ENCODE results near the gene PRDM16.

Gene PRDM16

GRCh38 chr1:3032371-3033039, 36.5 kb upstream of the PRDM16 start:
- ATAC-seq = no peak
- TF ChIP-seq ISL1 (CRISPR knock-in tag; IDR thresholded peaks at IDR 0.05) = no peak
- TF ChIP-seq ZNF565 (CRISPR knock-in tag; conservative IDR thresholded peaks at IDR 0.05; ENCODE audit: low read depth) = no peak
- TF ChIP-seq OSR1 (CRISPR knock-in tag; IDR thresholded peaks at IDR 0.05) = no peak
- no peak for TF ChIP-seq RARB (CRISPR knock-in tag; IDR thresholded peaks at IDR 0.05)
- TF ChIP-seq ZFP30 (CRISPR knock-in tag; IDR thresholded peaks at IDR 0.05) = no peak
- no peak for TF ChIP-seq ZNF8 (CRISPR knock-in tag; IDR thresholded peaks at IDR 0.05)
- no peak for TF ChIP-seq CSDC2 (CRISPR knock-in tag; IDR thresholded peaks at IDR 0.05)
- no peak for TF ChIP-seq CREB5 (CRISPR knock-in tag; IDR thresholded peaks at IDR 0.05; ENCODE audit: low read depth)
- TF ChIP-seq BACH2 (CRISPR knock-in tag; IDR thresholded peaks at IDR 0.05; ENCODE audit: borderline replicate concordance) = no peak
- TF ChIP-seq PATZ1 (CRISPR knock-in tag; IDR thresholded peaks at IDR 0.05; ENCODE audit: borderline replicate concordance) = no peak
- TF ChIP-seq TOX (CRISPR knock-in tag; IDR thresholded peaks at IDR 0.05; ENCODE audit: borderline replicate concordance) = no peak
- no peak for TF ChIP-seq PPARA (CRISPR knock-in tag; IDR thresholded peaks at IDR 0.05; ENCODE audit: borderline replicate concordance)
- TF ChIP-seq ZFP3 (CRISPR knock-in tag; IDR thresholded peaks at IDR 0.05) = no peak
- TF ChIP-seq POU6F1 (CRISPR knock-in tag; IDR thresholded peaks at IDR 0.05; ENCODE audit: borderline replicate concordance, low read depth) = no peak
- TF ChIP-seq TCF4 (CRISPR knock-in tag; IDR thresholded peaks at IDR 0.05; ENCODE audit: borderline replicate concordance) = no peak
- TF ChIP-seq ESRRG (CRISPR knock-in tag; IDR thresholded peaks at IDR 0.05) = no peak

- no peak for ATAC-seq
- no peak for TF ChIP-seq ESRRG (CRISPR knock-in tag; IDR thresholded peaks at IDR 0.05)
- TF ChIP-seq BACH2 (CRISPR knock-in tag; IDR thresholded peaks at IDR 0.05; ENCODE audit: borderline replicate concordance) = no peak
- TF ChIP-seq ZFP3 (CRISPR knock-in tag; IDR thresholded peaks at IDR 0.05) = no peak
- TF ChIP-seq ARNTL (CRISPR knock-in tag; IDR thresholded peaks at IDR 0.05; ENCODE audit: borderline replicate concordance, low read depth) = no peak
- no peak for TF ChIP-seq RARB (CRISPR knock-in tag; IDR thresholded peaks at IDR 0.05)
- no peak for TF ChIP-seq TOX (CRISPR knock-in tag; IDR thresholded peaks at IDR 0.05; ENCODE audit: borderline replicate concordance)
- no peak for TF ChIP-seq ZNF70 (CRISPR knock-in tag; IDR thresholded peaks at IDR 0.05)
- no peak for TF ChIP-seq ZNF565 (CRISPR knock-in tag; conservative IDR thresholded peaks at IDR 0.05; ENCODE audit: low read depth)
- TF ChIP-seq POU6F1 (CRISPR knock-in tag; IDR thresholded peaks at IDR 0.05; ENCODE audit: borderline replicate concordance, low read depth) = no peak
- TF ChIP-seq GLIS3 (CRISPR knock-in tag; IDR thresholded peaks at IDR 0.05) = no peak
- no peak for TF ChIP-seq ZNF8 (CRISPR knock-in tag; IDR thresholded peaks at IDR 0.05)
- no peak for TF ChIP-seq ZFP30 (CRISPR knock-in tag; IDR thresholded peaks at IDR 0.05)
- TF ChIP-seq TSHZ2 (CRISPR knock-in tag; IDR thresholded peaks at IDR 0.05) = no peak
- TF ChIP-seq PPARA (CRISPR knock-in tag; IDR thresholded peaks at IDR 0.05; ENCODE audit: borderline replicate concordance) = no peak
- TF ChIP-seq ZC3H10 (CRISPR knock-in tag; IDR thresholded peaks at IDR 0.05) = no peak
These were observed 35.8 kb upstream of the PRDM16 start for GRCh38 chr1:3033040-3033789.
